OCI-LY7 (cell line): ENCODE data around the gene ZNF808. TPM values are rescaled to one million over a fixed set of nuclear protein-coding genes. Genes with fewer than 3 reads are reported as not detected.
"Not testable (repeated sequence)": the region's sequence is repeated elsewhere in the genome, so short reads cannot be mapped to it uniquely, and the experiment has no call there.

ENCODE experiments used
- BruUV-seq: library from RNA; stranded (reverse); fragments of 400-500 nt; replicated peaks from 2 replicates; lab custom pipeline; 2021; lab: Mats Ljungman, UMichigan
- CTCF ChIA-PET: fragments of 300-600 bp; sonication (Branson Sonifier 250); formaldehyde crosslinking; loops from one replicate; lab custom pipeline; 2022; ENCODE audit warnings: antibody characterized with exemption; ENCODE audit not compliant: unreplicated experiment; lab: Charles Lee
- POLR2A ChIA-PET: fragments of 300-600 bp; sonication (Branson Sonifier 250); formaldehyde crosslinking; loops from one replicate; lab custom pipeline; 2022; ENCODE audit warnings: antibody characterized with exemption; lab: Charles Lee
- DNase-seq: peaks from one replicate; pipeline ENCODE4 v3.0.0-alpha.2; 2015; ENCODE audit warnings: low spot score
- H2AFZ ChIP-seq: fragments of 200-600 bp; sonication (generic), shearing (Covaris generic); 2 replicates; pipeline ENCODE4 v1.6.1; 2014; ENCODE audit warnings: mild to moderate bottlenecking, antibody characterized with exemption, low read length, moderate library complexity
- H3K27ac ChIP-seq: fragments of 200-600 bp; sonication (generic); 2 replicates; pipeline ENCODE4 v1.5.1; 2014; ENCODE audit warnings: mixed run types, low read depth, mild to moderate bottlenecking, moderate library complexity, low read length, inconsistent platforms; ENCODE audit not compliant: poor library complexity, severe bottlenecking
- H3K36me3 ChIP-seq: fragments of 200-600 bp; sonication (generic); 2 replicates; pipeline ENCODE4 v1.6.1; 2014; ENCODE audit warnings: mild to moderate bottlenecking, antibody characterized with exemption, low read length, moderate library complexity, mixed read lengths; ENCODE audit not compliant: insufficient read depth
- H3K4me1 ChIP-seq: fragments of 200-600 bp; sonication (generic); 2 replicates; pipeline ENCODE4 v1.5.1; 2014; ENCODE audit warnings: mild to moderate bottlenecking, low read length; ENCODE audit not compliant: insufficient read depth, poor library complexity, severe bottlenecking
- H3K4me2 ChIP-seq: fragments of 200-600 bp; sonication (generic); 2 replicates; pipeline ENCODE4 v1.6.1; 2014; ENCODE audit warnings: mild to moderate bottlenecking, low read length
- H3K4me3 ChIP-seq: fragments of 200-600 bp; sonication (generic); 2 replicates; pipeline ENCODE4 v1.5.1; 2014; ENCODE audit warnings: mild to moderate bottlenecking, low read depth, low read length; ENCODE audit not compliant: poor library complexity, severe bottlenecking
- H3K79me2 ChIP-seq: fragments of 200-600 bp; sonication (generic); 2 replicates; pipeline ENCODE4 v1.6.1; 2016; ENCODE audit warnings: low read depth, mild to moderate bottlenecking, low read length, moderate library complexity, mixed read lengths; ENCODE audit not compliant: insufficient read depth
- H3K9me2 ChIP-seq: fragments of 200-600 bp; sonication (generic); 2 replicates; pipeline ENCODE4 v1.6.1; 2016; ENCODE audit warnings: mild to moderate bottlenecking, low read length, mixed read lengths; ENCODE audit not compliant: insufficient read depth
- H3K9me3 ChIP-seq: fragments of 200-600 bp; sonication (generic); 2 replicates; pipeline ENCODE4 v1.6.1; 2014; ENCODE audit warnings: mild to moderate bottlenecking, mixed run types, low read length, mixed read lengths
- H4K20me1 ChIP-seq: fragments of 200-600 bp; sonication (generic); 2 replicates; pipeline ENCODE4 v1.6.1; 2014; ENCODE audit warnings: mild to moderate bottlenecking, antibody characterized with exemption, low read length, moderate library complexity, mixed read lengths; ENCODE audit not compliant: insufficient read depth
- CTCF ChIP-seq: fragments of 200-600 bp; sonication (generic); conservative IDR thresholded peaks from 2 replicates; pipeline ENCODE4 v1.5.1; 2014; ENCODE audit warnings: mild to moderate bottlenecking, antibody characterized with exemption, low read length, moderate library complexity, mixed read lengths
- EZH2phosphoT487 ChIP-seq: fragments of 200-600 bp; sonication (generic); IDR thresholded peaks from 2 replicates; pipeline ENCODE4 v1.6.1; 2018; ENCODE audit warnings: low read depth, borderline replicate concordance, mild to moderate bottlenecking, mixed run types, antibody characterized with exemption, low read length, moderate library complexity, mixed read lengths
- intact Hi-C: fragments of 100-400 bp; cut with micrococcal nuclease; formaldehyde crosslinking; loops from one replicate; pipeline ENCODE4 v1.10.0; 2022; ENCODE audit not compliant: unreplicated experiment
- total RNA-seq, 2 experiments: library from RNA; depleted of rRNA in 1 of 2; stranded (reverse); fragments of >200 nt in 1 of 2; shearing (Covaris generic) in 1 of 2; gene quantifications; 2 replicates each; pipeline ENCODE4 v1.2.3, GENCODE V29; 2014 to 2022

ZNF808 gene
- total RNA-seq, 2 experiments from 2014 or later, result 26.9 to 29.2 TPM

DNA sequence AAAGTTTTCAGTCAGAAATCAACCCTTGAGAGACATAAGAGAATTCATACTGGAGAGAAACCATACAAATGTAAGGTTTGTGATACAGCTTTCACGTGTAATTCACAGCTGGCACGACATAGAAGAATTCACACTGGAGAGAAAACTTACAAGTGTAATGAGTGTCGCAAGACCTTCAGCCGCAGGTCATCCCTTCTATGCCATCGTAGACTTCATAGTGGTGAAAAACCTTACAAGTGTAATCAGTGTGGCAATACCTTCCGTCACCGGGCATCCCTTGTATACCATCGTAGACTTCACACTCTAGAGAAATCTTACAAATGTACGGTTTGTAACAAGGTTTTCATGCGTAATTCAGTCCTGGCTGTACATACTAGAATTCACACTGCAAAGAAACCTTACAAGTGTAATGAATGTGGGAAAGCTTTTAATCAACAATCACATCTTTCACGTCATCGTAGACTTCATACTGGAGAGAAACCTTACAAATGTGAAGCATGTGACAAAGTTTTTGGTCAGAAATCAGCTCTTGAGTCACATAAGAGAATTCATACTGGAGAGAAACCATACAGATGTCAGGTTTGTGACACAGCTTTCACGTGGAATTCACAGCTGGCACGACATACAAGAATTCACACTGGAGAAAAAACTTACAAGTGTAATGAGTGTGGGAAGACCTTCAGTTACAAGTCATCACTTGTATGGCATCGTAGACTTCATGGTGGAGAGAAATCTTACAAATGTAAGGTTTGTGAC lies 26.9 kb downstream of the ZNF808 start:
- no peak for DNase-seq
- no TSS peak for BruUV-seq
- no peaks in the 10 kb centered on the region for H3K4me1 ChIP-seq
- H3K9me3 ChIP-seq, result peaks cover 47% of the 10 kb centered on the region
- TF ChIP-seq CTCF, result no peak
- no peak for TF ChIP-seq EZH2phosphoT487
- H3K36me3 ChIP-seq, result peaks cover 96% of the 10 kb centered on the region
- no peak overlapping the region for H3K27ac ChIP-seq
- H3K9me2 ChIP-seq, result no peaks in the 10 kb centered on the region
- no peak overlapping the region for H3K4me3 ChIP-seq
- H3K4me2 ChIP-seq, result no peak overlapping the region
- POLR2A ChIA-PET, result no interaction called here
- H4K20me1 ChIP-seq, result no peaks in the 10 kb centered on the region
- H3K79me2 ChIP-seq, result no peaks in the 10 kb centered on the region
- CTCF ChIA-PET, result no interaction called here
- H2AFZ ChIP-seq, result no peak overlapping the region
- intact Hi-C loops, result no loop called here

DNA sequence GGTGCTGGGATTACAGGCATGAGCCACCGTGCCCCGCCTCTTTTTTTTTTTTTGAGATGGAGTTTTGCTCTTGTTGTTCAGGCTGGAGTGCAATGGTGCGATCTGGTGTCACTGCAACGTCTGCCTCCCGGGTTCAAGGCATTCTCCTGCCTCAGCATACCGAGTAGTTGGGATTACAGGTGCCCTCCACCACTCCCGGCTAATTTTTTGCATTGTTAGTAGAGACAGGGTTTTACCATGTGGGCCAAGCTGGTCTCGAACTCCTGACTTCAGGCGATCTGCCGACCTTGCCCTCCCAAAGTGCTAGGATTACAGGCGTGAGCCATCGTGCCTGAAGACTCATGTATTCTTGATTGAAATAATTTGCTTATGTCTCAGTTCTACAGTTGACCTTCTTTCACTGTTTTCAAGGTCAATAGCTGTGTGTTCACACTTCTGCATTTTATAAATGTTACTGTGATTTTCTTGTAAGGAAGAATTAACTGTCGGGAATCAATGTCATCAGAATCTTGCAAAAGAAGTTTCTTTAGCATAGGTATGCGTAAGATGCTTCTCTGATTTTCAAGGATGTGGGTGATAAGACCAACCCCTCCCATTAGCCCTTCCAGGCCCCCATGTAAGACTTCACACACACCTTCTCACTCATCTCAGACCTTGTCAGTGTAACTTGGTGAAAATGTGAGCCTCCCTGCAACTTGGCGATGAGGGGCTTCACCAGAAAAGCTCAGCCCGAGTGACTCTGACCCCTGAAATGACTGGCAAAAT lies 29.9 kb downstream of the ZNF808 start:
- no peak for TF ChIP-seq CTCF
- no peak for TF ChIP-seq EZH2phosphoT487
- Histone ChIP-seq H3K9me3 (peaks cover 43% of the 10 kb centered on the region), H4K20me1 (no peaks in the 10 kb centered on the region), H3K4me1 (no peaks in the 10 kb centered on the region), H3K4me3 (no peak overlapping the region), H3K36me3 (peaks cover 94% of the 10 kb centered on the region), H3K4me2 (no peak overlapping the region), H3K27ac (no peak overlapping the region), H3K79me2 (no peaks in the 10 kb centered on the region), H3K9me2 (no peaks in the 10 kb centered on the region), H2AFZ (no peak overlapping the region)
- DNase-seq, result no peak
- ChIA-PET POLR2A (no interaction called here), CTCF (no interaction called here)
- BruUV-seq, result no TSS peak
- intact Hi-C loops, result no loop called here

- H3K4me2 ChIP-seq, H3K4me1 ChIP-seq, DNase-seq, intact Hi-C loops, H3K4me3 ChIP-seq, CTCF ChIA-PET, H2AFZ ChIP-seq, H3K9me2 ChIP-seq, H3K79me2 ChIP-seq, H4K20me1 ChIP-seq, H3K27ac ChIP-seq, POLR2A ChIA-PET, BruUV-seq: not testable (repeated sequence)
- H3K36me3 ChIP-seq, result peaks cover 94% of the 10 kb centered on the region
- H3K9me3 ChIP-seq, result peaks cover 29% of the 10 kb centered on the region
Measured at GRCh38 chr19:52558732-52559445, 31.4 kb downstream of the ZNF808 start.

- DNase-seq, CTCF ChIA-PET, POLR2A ChIA-PET, H3K9me2 ChIP-seq, H3K4me2 ChIP-seq, BruUV-seq, H3K9me3 ChIP-seq, H3K79me2 ChIP-seq, intact Hi-C loops, H4K20me1 ChIP-seq, H3K4me1 ChIP-seq, H3K27ac ChIP-seq, H2AFZ ChIP-seq, H3K4me3 ChIP-seq: not testable (repeated sequence)
- peaks cover 75% of the 10 kb centered on the region for H3K36me3 ChIP-seq
Measured at GRCh38 chr19:52561611-52562010, 34.1 kb downstream of the ZNF808 start.
